Transverse colon (tissue), 4 donors: ENCODE results near the gene AACS. TPM values are rescaled to one million over a fixed set of nuclear protein-coding genes. Genes with fewer than 3 reads are reported as not detected.

ENCODE experiments used
- DNase-seq: peaks from one replicate; pipeline ENCODE4 v3.0.0-alpha.2; 2019
- H3K27ac ChIP-seq, 4 donors: fragments of 200-600 bp; sonication (generic); 2 replicates each; pipeline ENCODE4 v1.5.1; 2016 to 2018; ENCODE audit warnings: inconsistent platforms in 4 of 4
- H3K27me3 ChIP-seq: fragments of 200-600 bp; sonication (generic); 2 replicates; pipeline ENCODE4 v1.5.1; 2017; ENCODE audit warnings: inconsistent platforms
- H3K36me3 ChIP-seq, 4 donors: fragments of 200-600 bp; sonication (generic); 2 replicates each; pipeline ENCODE4 v1.5.1; 2017 to 2019; ENCODE audit warnings: inconsistent platforms in 4 of 4
- H3K4me1 ChIP-seq, 4 donors: fragments of 200-600 bp; sonication (generic); 2 replicates each; pipeline ENCODE4 v1.5.1; 2017 to 2020; ENCODE audit warnings: inconsistent platforms in 4 of 4
- H3K4me3 ChIP-seq, 4 donors: fragments of 200-600 bp; sonication (generic); 1 replicate in 1 of 4; 2 replicates in 3 of 4; pipeline versions ENCODE4 v1.5.1 to v1.6.1; 2017 to 2019; ENCODE audit warnings: inconsistent platforms in 4 of 4
- H3K9me3 ChIP-seq, 2 donors: fragments of 200-600 bp; sonication (generic); 2 replicates each; pipeline ENCODE4 v1.5.1; 2017 to 2019; ENCODE audit warnings: inconsistent platforms in 2 of 2
- CTCF ChIP-seq, 5 experiments: fragments of 200-600 bp in 3 of 5; fragments of 450-650 bp in 2 of 5; sonication (generic) in 3 of 5; IDR thresholded peaks; 1 replicate in 2 of 5; 2 replicates in 3 of 5; pipeline ENCODE4 v1.5.1; 2016 to 2017; ENCODE audit warnings: antibody characterized with exemption in 5 of 5, inconsistent platforms in 3 of 5, mild to moderate bottlenecking in 2 of 5, moderate library complexity in 1 of 5
- EP300 ChIP-seq: sonication (generic); formaldehyde crosslinking; IDR thresholded peaks from one replicate; pipeline ENCODE4 v1.6.1; 2017; ENCODE audit warnings: antibody characterized with exemption, low read depth
- POLR2A ChIP-seq: fragments of 450-650 bp; IDR thresholded peaks from one replicate; pipeline ENCODE4 v1.6.1; 2016; ENCODE audit warnings: antibody characterized with exemption, mild to moderate bottlenecking, moderate library complexity
- POLR2AphosphoS5 ChIP-seq, 3 donors: sonication (generic); formaldehyde crosslinking; IDR thresholded peaks; one replicate each; pipeline ENCODE4 v1.6.1; 2016; ENCODE audit warnings: antibody characterized with exemption in 3 of 3
- WGBS, 2 donors: methylation state at CpG; one replicate each; pipeline ENCODE4 v1.1.5; 2018; ENCODE audit warnings: low coverage in 1 of 2; 5-methylcytosine and 5-hydroxymethylcytosine counted together
- in situ Hi-C, 4 donors: fragments of 200-750 bp; cut with MboI; loops; one replicate each; pipeline versions ENCODE4 v1.15.0 to v1.15.1; 2017; ENCODE audit warnings: low sequenced_read_pairs in 3 of 4, low pct_ligation_motif_present in 1 of 4, low pct_unique_long_range_greater_than_20kb in 1 of 4
- intact Hi-C: fragments of 100-400 bp; cut with DNase I; formaldehyde crosslinking; loops from one replicate; pipeline ENCODE4 v1.15.1; 2023; ENCODE audit warnings: low total_unique reads
- total RNA-seq, 4 donors: library from RNA; depleted of rRNA; stranded (reverse); fragments of >200 nt; gene quantifications; one replicate each; pipeline ENCODE4 v1.1.0, GENCODE V29; 2016

Gene AACS
- total RNA-seq, 4 donors from 2014 or later = 18.5 to 33.7 (median 27.1) TPM

GRCh38 chr12:125187148-125187745 lies 122.0 kb downstream of the AACS start:
- Histone ChIP-seq H3K27me3 (peaks cover 78% of the 10 kb centered on the region), H3K4me3 (peak overlapping the region in 3 of 4 donors; percentile 15 to 43 (median 27)), H3K9me3 (no peaks in the 10 kb centered on the region), H3K4me1 (peaks cover 10 to 28% (median 18%) of the 10 kb centered on the region in 4 donors), H3K36me3 (no peaks in the 10 kb centered on the region), H3K27ac (no peak overlapping the region)
- TF ChIP-seq EP300 (no peak), POLR2A (no peak), CTCF (IDR thresholded peaks at IDR 0.05) (no peak), POLR2AphosphoS5 (IDR thresholded peaks at IDR 0.05) (no peak)
- 3% methylated on average over 22 of the region's 41 CpGs; no CpG with 5 or more reads in 1 of the 2 donors for WGBS, 2 donors
- no peak for DNase-seq
- intact Hi-C loops (loop anchor here (10.0 kb wide), 1 partner anchor 1688 kb away; no protein-coding TSS in a partner anchor), in situ Hi-C loops (no loop called here)

- in situ Hi-C loops (no loop called here), intact Hi-C loops (loop anchor here (10.0 kb wide), 1 partner anchor 1687 kb away; no protein-coding TSS in a partner anchor)
- no peak overlapping the region for H3K27ac ChIP-seq
- DNase-seq = no peak
- WGBS, 2 donors = 2 to 9% methylated on average over 6 to 24 of the region's 25 CpGs
- TF ChIP-seq POLR2A = no peak
- no peak for TF ChIP-seq POLR2AphosphoS5 (IDR thresholded peaks at IDR 0.05)
- TF ChIP-seq CTCF (IDR thresholded peaks at IDR 0.05) = no peak
- no peak for TF ChIP-seq EP300
- no peaks in the 10 kb centered on the region for H3K9me3 ChIP-seq
- H3K4me3 ChIP-seq = no peak overlapping the region
- H3K36me3 ChIP-seq = no peaks in the 10 kb centered on the region
- H3K4me1 ChIP-seq = peaks cover 10 to 28% (median 18%) of the 10 kb centered on the region in 4 donors
- H3K27me3 ChIP-seq = peaks cover 83% of the 10 kb centered on the region
Measured at GRCh38 chr12:125187780-125188741, 122.8 kb downstream of the AACS start.

GRCh38 chr12:125189015-125189414 lies 123.8 kb downstream of the AACS start:
- intact Hi-C loops = loop anchor here (10.0 kb wide), 1 partner anchor 1686 kb away; no protein-coding TSS in a partner anchor
- no peak for DNase-seq
- Histone ChIP-seq H3K4me3 (no peak overlapping the region), H3K9me3 (no peaks in the 10 kb centered on the region), H3K27me3 (peaks cover 84% of the 10 kb centered on the region), H3K4me1 (peaks cover 10 to 23% (median 14%) of the 10 kb centered on the region in 4 donors), H3K27ac (no peak overlapping the region), H3K36me3 (no peaks in the 10 kb centered on the region)
- in situ Hi-C loops = no loop called here
- TF ChIP-seq CTCF (IDR thresholded peaks at IDR 0.05) (no peak), POLR2A (no peak), POLR2AphosphoS5 (IDR thresholded peaks at IDR 0.05) (no peak)
- 19 to 57% methylated on average over 1 to 10 of the region's 10 CpGs for WGBS, 2 donors

- intact Hi-C loops = loop anchor here (10.0 kb wide), 1 partner anchor 1685 kb away; no protein-coding TSS in a partner anchor
- Histone ChIP-seq H3K4me3 (no peak overlapping the region), H3K36me3 (no peaks in the 10 kb centered on the region), H3K27ac (no peak overlapping the region), H3K27me3 (peaks cover 84% of the 10 kb centered on the region), H3K9me3 (no peaks in the 10 kb centered on the region), H3K4me1 (peaks cover 10 to 23% (median 14%) of the 10 kb centered on the region in 4 donors)
- no peak for DNase-seq
- TF ChIP-seq POLR2AphosphoS5 (IDR thresholded peaks at IDR 0.05) (no peak), CTCF (IDR thresholded peaks at IDR 0.05) (no peak), EP300 (no peak), POLR2A (no peak)
- WGBS, 2 donors = 22 to 23% methylated on average over 2 to 8 of the region's 8 CpGs
- in situ Hi-C loops = no loop called here
Measured at GRCh38 chr12:125189502-125189901, 124.3 kb downstream of the AACS start.
